Astrocyte of the hippocampus (primary cell): Measurements from ENCODE around the gene YIPF4.
"Not testable (repeated sequence)": the region's sequence is repeated elsewhere in the genome, so short reads cannot be mapped to it uniquely, and the experiment has no call there.

Source experiments
- DNase-seq: peaks from one replicate; pipeline ENCODE4 v3.0.0; 2011; ENCODE audit warnings: low read depth, low spot score

YIPF4 gene

GRCh38 chr2:32277674-32278477, at the start of gene YIPF4:
TSS of gene YIPF4 (plus strand) at chr2:32277904. CDS start at chr2:32278156, 252 bp downstream.
- DNase-seq, result peak; percentile 96

- DNase-seq, result no peak
These were observed 49.5 kb upstream of the YIPF4 start for GRCh38 chr2:32228181-32228580.

GRCh38 chr2:32229635-32230034, 48.1 kb upstream of the YIPF4 start:
- no peak for DNase-seq

- DNase-seq, result no peak
These were observed 45.7 kb upstream of the YIPF4 start for GRCh38 chr2:32231959-32232358.

GRCh38 chr2:32235315-32235714, 42.4 kb upstream of the YIPF4 start:
- peak; percentile 64 for DNase-seq

- DNase-seq, result no peak
These were observed 40.2 kb upstream of the YIPF4 start for GRCh38 chr2:32237488-32237887.

- DNase-seq, result no peak
These were observed 39.7 kb upstream of the YIPF4 start for GRCh38 chr2:32237996-32238395.

- DNase-seq, result no peak
These were observed 35.4 kb upstream of the YIPF4 start for GRCh38 chr2:32242331-32242730.

GRCh38 chr2:32246911-32247310, 30.8 kb upstream of the YIPF4 start:
- DNase-seq, result no peak

- DNase-seq, result no peak
These were observed 29.4 kb upstream of the YIPF4 start for GRCh38 chr2:32248299-32248698.

- DNase-seq, result no peak
These were observed 27.9 kb upstream of the YIPF4 start for GRCh38 chr2:32249731-32250236.

GRCh38 chr2:32250290-32250689, 27.4 kb upstream of the YIPF4 start:
- no peak for DNase-seq

GRCh38 chr2:32258242-32258641, 19.5 kb upstream of the YIPF4 start:
- no peak for DNase-seq

- no peak for DNase-seq
These were observed 17.3 kb upstream of the YIPF4 start for GRCh38 chr2:32260376-32260775.

GRCh38 chr2:32262105-32262504, 15.6 kb upstream of the YIPF4 start:
- no peak for DNase-seq

GRCh38 chr2:32264422-32265105, 13.1 kb upstream of the YIPF4 start, which contains the start of gene NLRC4:
TSS of gene NLRC4 (minus strand) at chr2:32264886. CDS start at chr2:32256775, 8,111 bp downstream.
- DNase-seq, result no peak

- DNase-seq, result no peak
These were observed 6.6 kb upstream of the YIPF4 start for GRCh38 chr2:32271063-32271462.

- DNase-seq, result no peak
These were observed 5.4 kb upstream of the YIPF4 start for GRCh38 chr2:32272279-32272678.

GRCh38 chr2:32274289-32274688, 3.4 kb upstream of the YIPF4 start:
- no peak for DNase-seq

GRCh38 chr2:32275790-32276189, 1.9 kb upstream of the YIPF4 start:
- not testable (repeated sequence) for DNase-seq

- DNase-seq, result no peak
These were observed 386 bp upstream of the YIPF4 start for GRCh38 chr2:32277363-32277673.

- no peak for DNase-seq
These were observed 762 bp downstream of the YIPF4 start for GRCh38 chr2:32278478-32278853.

- DNase-seq, result peak; percentile 19
These were observed 6.6 kb downstream of the YIPF4 start for GRCh38 chr2:32284321-32284720.
